Fibroblast of lung (primary cell): ENCODE data around the gene MKNK1.

Experiments
- CTCF ChIP-seq, 2 donors: IDR thresholded peaks in 1 of 2; conservative IDR thresholded peaks in 1 of 2; 1 replicate in 1 of 2; 2 replicates in 1 of 2; pipeline ENCODE4 v1.5.1; 2011 to 2012; ENCODE audit warnings: low read length in 2 of 2, control low read depth in 1 of 2, inconsistent platforms in 1 of 2, low read depth in 1 of 2, mild to moderate bottlenecking in 1 of 2
- EZH2 ChIP-seq: IDR thresholded peaks from 2 replicates; pipeline ENCODE4 v1.5.1; 2012; ENCODE audit warnings: low read length, control low read depth, mild to moderate bottlenecking; ENCODE audit errors: missing control alignments

DNA sequence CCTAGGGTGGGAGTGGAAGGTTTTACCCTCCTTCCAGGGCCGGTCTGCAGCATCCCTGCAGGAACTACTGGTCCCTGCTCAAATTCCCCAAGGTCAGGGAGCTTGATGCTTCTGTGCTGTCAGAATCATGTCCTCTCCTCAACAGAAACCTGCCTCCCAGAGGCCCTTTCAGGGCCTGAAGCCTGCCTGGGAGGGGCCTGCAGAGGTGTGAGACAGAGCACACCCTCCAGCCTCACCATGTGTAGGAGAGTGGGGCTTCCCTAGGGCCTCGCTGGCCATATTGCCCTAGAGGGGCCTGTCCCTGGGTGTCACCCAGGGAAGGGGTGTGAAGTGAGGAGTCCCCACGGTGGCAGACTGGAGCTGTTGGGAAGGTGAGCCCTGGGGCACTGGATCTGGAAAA, 73.8 kb downstream of the MKNK1 start:
- TF ChIP-seq CTCF (conservative IDR thresholded peaks at IDR 0.05 in 1 of 2, IDR thresholded peaks at IDR 0.05 in 1 of 2; ENCODE audit: low read depth in 1 of 2, low read length in 2 of 2): no peak
- no peak for TF ChIP-seq EZH2
